ENCODE results near the gene SYNE1.
"Not testable (repeated sequence)": the region's sequence is repeated elsewhere in the genome, so short reads cannot be mapped to it uniquely, and the experiment has no call there.

The SYNE1 gene

GRCh38 chr6:152566103-152566875 lies 70.9 kb downstream of the SYNE1 start:
- DNase-seq: no peak

GRCh38 chr6:152563177-152563576 lies 74.0 kb downstream of the SYNE1 start:
- DNase-seq: no peak

- not testable (repeated sequence) for DNase-seq
These were observed 78.4 kb downstream of the SYNE1 start for GRCh38 chr6:152558798-152559197.

GRCh38 chr6:152557502-152557901 lies 79.7 kb downstream of the SYNE1 start:
- DNase-seq: no peak

GRCh38 chr6:152554851-152555250 lies 82.3 kb downstream of the SYNE1 start:
- peak in 2 of 4 experiments; percentile 41 to 53 for DNase-seq

- DNase-seq: peak; percentile 70 to 76 (median 75)
These were observed 84.4 kb downstream of the SYNE1 start for GRCh38 chr6:152552616-152553209.

DNA sequence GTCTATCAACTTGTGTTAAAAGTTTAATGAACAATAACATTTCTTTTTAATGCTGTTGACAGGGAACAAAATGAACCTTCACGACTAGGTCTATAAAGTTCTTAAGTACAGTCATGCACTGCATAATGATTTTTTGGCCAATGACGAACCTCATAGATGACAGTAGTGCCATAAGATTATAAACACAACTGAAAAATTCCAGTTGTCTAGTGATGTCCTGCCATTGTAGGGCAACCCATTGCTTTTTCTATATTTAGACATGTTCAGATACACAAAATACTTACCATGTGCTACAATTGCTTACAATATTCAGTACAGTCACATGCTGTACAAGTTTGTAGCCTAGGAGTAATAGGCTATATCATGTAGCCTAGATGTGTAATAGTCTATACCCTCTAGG lies 93.6 kb downstream of the SYNE1 start:
- no peak for DNase-seq

DNA sequence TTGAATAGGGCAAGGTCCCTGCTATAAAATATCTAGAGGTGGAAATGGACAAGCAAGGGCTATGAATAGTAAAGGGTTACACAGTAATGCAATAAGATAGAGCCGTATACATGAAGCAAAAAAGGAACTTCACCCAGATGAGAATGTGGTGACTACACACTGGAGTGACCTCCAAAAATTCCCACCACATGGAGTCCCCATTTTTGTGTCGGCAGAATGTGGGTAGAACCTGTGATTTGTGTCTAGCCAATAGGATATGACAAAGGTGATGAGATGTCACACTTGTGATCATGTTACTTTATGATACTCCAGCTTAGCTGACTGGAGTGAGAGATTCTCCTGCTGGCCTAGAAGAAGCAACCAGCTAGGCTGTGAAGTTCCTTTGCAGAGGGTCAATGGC lies 96.8 kb downstream of the SYNE1 start:
- peak; percentile 15 to 60 (median 29) for DNase-seq

DNA sequence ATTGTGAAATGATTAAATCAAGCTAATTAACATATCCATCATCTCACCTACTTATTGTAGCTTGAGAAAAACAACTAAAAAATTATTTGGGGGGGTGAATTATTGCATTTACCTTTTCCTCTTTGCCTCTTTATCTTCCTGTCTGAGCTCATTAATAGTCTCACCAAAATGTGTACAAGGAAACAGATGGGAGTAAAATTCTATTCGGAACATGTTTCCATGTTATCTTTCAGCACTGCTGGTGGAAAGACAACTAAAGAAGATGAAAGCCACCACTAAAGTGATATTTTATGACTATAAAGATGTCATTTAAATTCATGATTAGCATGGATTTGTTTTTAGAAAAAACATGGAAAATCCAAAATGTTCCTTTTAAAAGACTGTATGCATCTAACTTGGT lies 102.6 kb downstream of the SYNE1 start:
- no peak for DNase-seq

GRCh38 chr6:152532556-152533422 lies 104.4 kb downstream of the SYNE1 start:
- no peak for DNase-seq

- DNase-seq: no peak
These were observed 105.5 kb downstream of the SYNE1 start for GRCh38 chr6:152531659-152532058.

DNA sequence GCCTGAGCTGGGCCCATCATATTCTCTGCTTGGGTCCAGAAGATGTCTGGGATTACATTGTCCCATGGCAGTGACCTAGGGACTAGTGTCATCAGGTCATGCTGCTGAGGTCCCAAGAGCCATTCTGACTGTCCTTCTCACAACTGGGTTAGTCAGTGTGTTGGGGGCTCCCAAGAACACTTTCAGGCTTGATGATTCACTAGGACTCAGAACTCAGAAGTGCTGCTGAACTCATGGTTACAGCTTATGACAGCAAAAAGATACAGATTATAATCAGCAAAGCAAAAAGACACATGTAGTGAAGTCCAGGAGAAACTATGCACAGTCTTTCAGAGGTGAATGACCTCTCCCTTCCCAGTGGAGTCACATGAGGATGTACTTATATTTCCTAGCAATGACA lies 107.8 kb downstream of the SYNE1 start:
- DNase-seq: peak; percentile 10 to 55 (median 35)

DNA sequence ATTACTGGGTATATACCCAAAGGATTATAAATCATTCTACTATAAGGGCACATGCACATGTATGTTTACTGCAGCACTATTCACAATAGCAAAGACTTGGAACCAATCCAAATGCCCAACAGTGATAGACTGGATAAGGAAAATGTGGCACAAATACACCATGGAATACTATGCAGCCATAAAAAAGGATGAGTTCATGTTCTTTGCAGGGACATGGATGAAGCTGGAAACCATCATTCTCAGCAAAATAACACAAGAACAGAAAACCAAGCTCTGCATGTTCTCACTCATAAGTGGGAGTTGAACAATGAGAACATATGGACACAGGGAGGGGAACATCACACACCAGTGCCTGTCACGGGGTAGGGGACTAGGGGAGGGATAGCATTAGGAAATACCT lies 123.0 kb downstream of the SYNE1 start:
- DNase-seq: not testable (repeated sequence)

GRCh38 chr6:152509916-152510315 lies 127.2 kb downstream of the SYNE1 start:
- DNase-seq: no peak

- no peak for DNase-seq
These were observed 128.7 kb downstream of the SYNE1 start for GRCh38 chr6:152508477-152508876.

DNA sequence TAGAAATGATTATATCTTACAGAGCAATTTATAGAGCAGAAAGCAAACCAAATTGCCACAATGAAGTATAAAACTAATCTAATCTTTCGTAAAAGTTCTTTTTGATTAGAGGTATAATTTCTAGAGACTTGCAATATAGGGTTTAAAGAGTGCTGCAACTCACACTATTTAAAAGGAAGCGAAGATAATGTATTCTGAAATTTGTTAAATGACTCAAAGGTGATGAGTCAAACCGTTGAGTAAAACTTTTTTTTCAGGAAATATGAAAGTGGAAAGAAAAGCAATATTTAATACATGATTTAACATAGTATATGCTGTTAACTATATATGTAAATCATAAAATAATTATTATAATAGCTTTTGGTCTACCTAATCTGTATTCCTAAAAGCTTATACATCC lies 133.6 kb downstream of the SYNE1 start:
- peak in 2 of 4 experiments; percentile 19 to 26 for DNase-seq

DNA sequence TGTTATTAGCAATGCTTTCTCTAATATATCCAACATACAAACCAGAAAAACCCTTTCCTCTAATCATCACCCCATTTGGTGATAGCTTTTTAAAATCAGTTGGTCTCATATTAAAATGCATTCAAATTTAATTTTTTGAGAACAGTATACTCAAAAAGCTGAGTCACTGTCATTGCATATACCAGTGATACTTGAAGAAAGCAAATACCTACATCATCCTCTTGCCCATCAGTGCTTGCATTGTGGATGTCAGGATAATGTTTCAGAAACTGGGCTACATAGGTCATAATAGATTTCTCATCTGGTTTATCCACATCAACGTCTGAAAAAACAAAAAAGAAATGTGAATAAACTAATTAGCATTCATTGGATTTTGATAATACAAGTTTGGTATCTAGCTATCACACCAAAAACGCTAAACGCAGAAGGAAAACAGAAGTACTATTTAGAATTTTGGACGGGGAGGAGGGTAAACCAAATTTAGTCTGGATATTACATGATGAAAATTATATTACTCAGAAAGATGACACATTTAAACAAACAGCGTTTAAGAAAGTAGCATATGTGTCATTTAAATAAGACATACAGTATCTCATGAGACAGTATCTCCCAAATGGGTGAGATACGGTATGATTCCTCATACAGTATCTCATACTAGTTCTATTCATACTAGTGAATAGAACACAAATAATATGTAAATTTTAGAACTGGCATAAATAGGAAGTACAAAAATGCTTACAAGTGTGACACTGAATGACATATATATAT lies 134.6 kb downstream of the SYNE1 start:
- DNase-seq: no peak

DNA sequence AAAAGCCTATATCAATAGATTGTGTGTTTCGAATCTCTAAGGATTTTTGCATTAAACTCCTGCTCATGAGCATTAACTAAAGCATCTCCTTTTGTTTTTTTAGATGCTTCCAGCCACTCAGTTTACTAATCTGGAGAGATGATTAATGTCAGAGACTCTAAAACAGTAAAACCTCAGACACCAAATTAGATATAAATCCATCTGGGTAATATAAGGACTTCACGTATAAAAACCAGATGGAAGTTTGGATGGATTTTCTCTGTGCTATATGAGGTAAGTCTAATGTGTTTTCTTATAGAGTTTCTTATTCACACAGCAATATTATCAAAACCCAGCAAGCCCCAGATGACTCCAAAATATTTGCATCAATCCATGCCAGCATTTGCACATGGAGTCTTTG lies 137.2 kb downstream of the SYNE1 start:
- DNase-seq: no peak

- no peak for DNase-seq
These were observed 140.4 kb downstream of the SYNE1 start for GRCh38 chr6:152496731-152497130.

DNA sequence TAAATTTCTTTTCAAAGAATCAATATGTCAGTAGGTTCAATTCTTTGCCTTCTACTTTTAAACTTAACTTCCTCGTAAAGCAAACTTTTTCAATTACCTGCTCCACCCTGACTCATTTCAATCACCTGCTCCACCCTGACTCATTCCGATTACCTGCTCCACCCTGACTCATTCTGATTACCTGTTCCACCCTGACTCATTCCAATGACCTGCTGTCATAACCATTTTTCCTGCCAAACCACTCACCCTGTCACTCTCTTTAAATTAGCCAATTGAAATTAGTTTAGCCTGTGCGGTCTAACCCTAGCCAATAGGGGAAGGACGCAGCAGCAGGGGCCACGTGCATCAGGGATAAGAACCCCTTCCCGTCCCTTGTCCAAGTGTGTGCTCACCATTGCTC lies 141.7 kb downstream of the SYNE1 start:
- DNase-seq: not testable (repeated sequence)

GRCh38 chr6:152492281-152492680 lies 144.9 kb downstream of the SYNE1 start:
- DNase-seq: not testable (repeated sequence)

- not testable (repeated sequence) for DNase-seq
These were observed 145.7 kb downstream of the SYNE1 start for GRCh38 chr6:152491501-152491900.
